ENCODE measurements around the gene MRPL50.

MRPL50 gene

DNA sequence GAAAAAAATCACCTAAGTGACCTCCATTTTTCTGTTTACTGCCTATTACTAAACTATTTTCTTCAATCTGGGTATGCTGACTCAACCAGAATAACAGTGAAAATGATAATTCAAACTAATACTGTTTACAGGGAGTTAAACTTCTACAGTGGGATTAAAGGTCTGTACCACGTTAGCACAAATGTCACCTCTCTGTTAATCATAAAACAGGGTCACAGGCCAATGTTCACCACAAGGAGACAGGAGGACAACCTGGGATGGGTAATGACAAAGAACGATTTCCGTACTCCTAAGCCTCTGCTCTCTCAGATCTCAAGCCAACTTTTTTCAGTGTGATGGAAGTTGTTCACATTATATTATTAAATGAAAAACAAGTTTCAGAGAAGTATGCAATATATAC, 34.8 kb upstream of the MRPL50 start:
- no peak for DNase-seq (ENCODE audit: extremely low spot score)
- POLR2A ChIA-PET: no interaction called here
- TF ChIP-seq ZNF384 (IDR thresholded peaks at IDR 0.05): no peak
- no peak for TF ChIP-seq ELF4 (IDR thresholded peaks at IDR 0.05)
- TF ChIP-seq L3MBTL2 (conservative IDR thresholded peaks at IDR 0.05): no peak
- no peak for TF ChIP-seq HDGF (IDR thresholded peaks at IDR 0.05; ENCODE audit: borderline replicate concordance)
- CTCF ChIA-PET: no interaction called here

DNA sequence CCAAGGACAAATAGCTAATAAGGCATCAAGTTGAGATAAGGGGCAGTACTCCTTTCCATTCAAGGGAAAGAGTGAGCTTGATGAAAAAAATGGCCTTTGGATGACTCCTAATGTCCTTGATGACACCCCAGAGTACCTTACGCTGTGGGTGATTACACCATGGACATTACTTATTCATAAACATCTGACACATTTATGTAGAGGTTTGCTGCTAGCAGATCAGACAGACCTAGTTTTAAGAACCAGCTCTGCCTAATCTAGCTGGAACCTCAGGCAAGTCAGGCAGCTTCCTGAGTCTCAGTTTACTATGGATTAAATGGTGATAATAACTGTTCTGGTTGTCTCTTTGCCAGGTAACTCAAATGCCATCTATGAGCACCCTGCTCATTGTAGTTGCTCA, 34.3 kb upstream of the MRPL50 start:
- ChIA-PET CTCF (no interaction called here), POLR2A (interaction anchor here (0.7 kb wide), 1 partner anchor 34 kb away, joined by 3 read pairs; the partner anchor contains the start of genes MRPL50 and ZNF189)
- TF ChIP-seq SUZ12 (IDR thresholded peaks at IDR 0.05): no peak
- no peak for TF ChIP-seq NFRKB (IDR thresholded peaks at IDR 0.05)
- no peak for TF ChIP-seq TARDBP (IDR thresholded peaks at IDR 0.05)
- no peak for TF ChIP-seq ARNT (IDR thresholded peaks at IDR 0.05)
- TF ChIP-seq ZNF384 (IDR thresholded peaks at IDR 0.05): no peak
- TF ChIP-seq ELF4 (IDR thresholded peaks at IDR 0.05): no peak
- no peak for TF ChIP-seq L3MBTL2 (conservative IDR thresholded peaks at IDR 0.05)
- TF ChIP-seq SP1 (IDR thresholded peaks at IDR 0.05): no peak
- no peak for TF ChIP-seq FOXM1 (IDR thresholded peaks at IDR 0.05; ENCODE audit: borderline replicate concordance)
- TF ChIP-seq LEF1 (IDR thresholded peaks at IDR 0.05; ENCODE audit: borderline replicate concordance): no peak
- TF ChIP-seq, protein P1, sequence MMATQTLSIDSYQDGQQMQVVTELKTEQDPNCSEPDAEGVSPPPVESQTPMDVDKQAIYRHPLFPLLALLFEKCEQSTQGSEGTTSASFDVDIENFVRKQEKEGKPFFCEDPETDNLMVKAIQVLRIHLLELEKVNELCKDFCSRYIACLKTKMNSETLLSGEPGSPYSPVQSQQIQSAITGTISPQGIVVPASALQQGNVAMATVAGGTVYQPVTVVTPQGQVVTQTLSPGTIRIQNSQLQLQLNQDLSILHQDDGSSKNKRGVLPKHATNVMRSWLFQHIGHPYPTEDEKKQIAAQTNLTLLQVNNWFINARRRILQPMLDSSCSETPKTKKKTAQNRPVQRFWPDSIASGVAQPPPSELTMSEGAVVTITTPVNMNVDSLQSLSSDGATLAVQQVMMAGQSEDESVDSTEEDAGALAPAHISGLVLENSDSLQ (IDR thresholded peaks at IDR 0.05): no peak
- TF ChIP-seq CTBP1 (IDR thresholded peaks at IDR 0.05; ENCODE audit: borderline replicate concordance): no peak
- DNase-seq (ENCODE audit: extremely low spot score): no peak

DNA sequence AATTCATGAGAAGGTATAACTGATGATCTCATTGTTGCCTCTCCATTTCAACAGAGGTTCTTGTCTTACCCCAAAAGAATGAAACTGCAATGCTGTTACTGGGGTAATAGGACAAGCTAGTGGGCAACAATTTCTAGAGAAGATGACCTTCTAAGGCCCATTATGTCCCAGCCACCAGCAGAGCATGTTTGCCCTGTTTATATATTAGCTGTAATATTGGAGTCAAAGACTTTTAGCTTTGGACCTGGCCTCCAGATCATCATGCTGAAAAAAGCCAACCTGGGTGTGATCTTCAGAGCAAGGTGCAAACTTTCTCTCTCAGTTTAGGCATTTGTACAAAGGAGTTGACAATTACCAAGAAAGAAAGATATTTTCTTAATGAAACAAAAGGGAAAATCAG, 33.8 kb upstream of the MRPL50 start:
- no peak for DNase-seq (ENCODE audit: extremely low spot score)
- ChIA-PET POLR2A (interaction anchor here (0.7 kb wide), 1 partner anchor 34 kb away, joined by 3 read pairs; the partner anchor contains the start of genes MRPL50 and ZNF189), CTCF (no interaction called here)
- TF ChIP-seq L3MBTL2 (conservative IDR thresholded peaks at IDR 0.05) (no peak), SUZ12 (IDR thresholded peaks at IDR 0.05) (no peak), SP1 (IDR thresholded peaks at IDR 0.05) (no peak), ARNT (IDR thresholded peaks at IDR 0.05) (no peak)

DNA sequence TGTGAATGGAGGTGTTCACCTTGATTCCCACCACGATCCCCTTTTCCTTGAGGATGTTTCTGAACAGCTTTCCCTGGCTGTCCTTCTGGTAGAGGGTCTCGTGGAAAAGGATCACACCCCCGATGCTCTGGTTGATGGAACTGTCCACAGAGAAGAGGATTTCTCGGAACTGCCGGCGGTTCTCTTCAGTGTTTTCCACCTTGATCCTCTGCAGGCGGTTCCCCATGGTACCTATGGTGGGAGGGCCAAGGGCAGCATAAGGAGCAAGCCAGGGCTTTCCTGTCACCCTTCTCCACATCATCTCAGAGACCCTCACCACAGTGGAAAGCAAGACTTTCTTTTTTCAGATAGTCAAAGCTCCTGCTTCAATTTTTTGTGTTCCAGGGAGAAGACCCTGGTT, 31.3 kb upstream of the MRPL50 start:
- ChIA-PET POLR2A (no interaction called here), CTCF (no interaction called here)
- no peak for TF ChIP-seq ZNF384 (IDR thresholded peaks at IDR 0.05)
- TF ChIP-seq CTBP1 (IDR thresholded peaks at IDR 0.05; ENCODE audit: borderline replicate concordance): no peak
- TF ChIP-seq ELF4 (IDR thresholded peaks at IDR 0.05): no peak
- TF ChIP-seq, protein P1 (IDR thresholded peaks at IDR 0.05): no peak
- no peak for TF ChIP-seq SP1 (IDR thresholded peaks at IDR 0.05)
- TF ChIP-seq FOXM1 (IDR thresholded peaks at IDR 0.05; ENCODE audit: borderline replicate concordance): no peak
- no peak for TF ChIP-seq FOXK2 (IDR thresholded peaks at IDR 0.05)
- no peak for TF ChIP-seq ARNT (IDR thresholded peaks at IDR 0.05)
- no peak for TF ChIP-seq L3MBTL2 (conservative IDR thresholded peaks at IDR 0.05)
- no peak for TF ChIP-seq SUZ12 (IDR thresholded peaks at IDR 0.05)
- TF ChIP-seq NFRKB (IDR thresholded peaks at IDR 0.05): no peak
- no peak for TF ChIP-seq BHLHE40 (IDR thresholded peaks at IDR 0.05; ENCODE audit: borderline replicate concordance)
- no peak for TF ChIP-seq TARDBP (IDR thresholded peaks at IDR 0.05)
- DNase-seq (ENCODE audit: extremely low spot score): no peak

DNA sequence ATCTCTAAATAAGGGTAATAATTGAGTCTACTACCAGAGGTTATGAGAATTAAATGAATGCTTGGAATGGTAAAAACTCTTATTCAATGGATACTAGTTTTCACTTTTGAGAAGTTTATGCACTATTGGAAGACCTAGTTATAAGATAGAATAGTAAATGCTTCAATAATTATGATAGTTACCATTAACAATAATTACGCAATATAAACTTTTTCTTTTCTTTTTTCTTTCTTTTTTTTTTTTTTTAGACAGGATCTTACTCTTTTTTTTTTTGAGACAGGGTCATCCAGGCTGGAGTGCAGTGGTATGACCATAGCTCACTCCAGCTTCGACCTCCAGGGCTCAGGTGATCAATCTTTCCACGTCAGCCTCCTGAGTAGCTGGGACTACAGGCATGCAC, 30.5 kb upstream of the MRPL50 start:
- ChIA-PET POLR2A (no interaction called here), CTCF (no interaction called here)
- TF ChIP-seq BHLHE40 (IDR thresholded peaks at IDR 0.05; ENCODE audit: borderline replicate concordance) (no peak), ZNF384 (IDR thresholded peaks at IDR 0.05) (no peak)
- TF ChIP-seq, protein P1 (IDR thresholded peaks at IDR 0.05): no peak
- no peak for DNase-seq (ENCODE audit: extremely low spot score)

DNA sequence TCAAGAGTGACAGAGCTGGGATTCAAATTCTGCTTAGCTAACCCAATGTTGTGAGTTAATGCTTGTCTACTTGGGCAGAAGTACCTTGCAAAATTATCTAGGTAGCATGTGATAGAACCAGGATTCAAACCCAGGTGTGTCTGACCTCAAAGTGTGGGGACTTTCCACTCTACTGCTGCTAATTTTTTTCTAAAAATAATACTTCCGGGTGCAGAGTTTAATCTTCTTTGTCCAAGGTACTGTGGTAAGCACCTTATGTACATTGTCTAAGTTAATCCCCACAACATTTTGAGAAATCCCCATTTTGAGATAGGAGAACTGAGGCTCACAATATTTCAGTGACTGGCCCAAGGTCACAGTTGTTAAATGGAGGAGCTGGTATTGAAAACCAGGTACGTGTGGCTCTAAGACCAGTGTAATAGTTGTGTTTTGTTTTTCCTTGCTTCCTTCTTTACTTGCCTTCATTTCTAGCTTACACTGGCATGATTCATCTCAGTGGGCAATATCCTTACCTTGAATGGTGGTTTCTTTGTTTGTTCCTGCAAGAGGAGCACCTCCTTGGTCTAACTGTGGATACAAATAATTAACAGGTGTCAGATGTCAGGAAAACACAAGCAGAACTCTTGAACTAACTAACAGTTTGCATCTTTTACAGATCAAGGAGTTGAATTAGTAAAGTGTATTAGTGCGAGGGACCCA, 29.7 kb upstream of the MRPL50 start:
- CTCF ChIA-PET: no interaction called here
- no peak for DNase-seq (ENCODE audit: extremely low spot score)
- POLR2A ChIA-PET: no interaction called here
- TF ChIP-seq ZNF384 (IDR thresholded peaks at IDR 0.05): no peak
- no peak for TF ChIP-seq ELF4 (IDR thresholded peaks at IDR 0.05)
- TF ChIP-seq ARNT (IDR thresholded peaks at IDR 0.05): no peak
- TF ChIP-seq BHLHE40 (IDR thresholded peaks at IDR 0.05; ENCODE audit: borderline replicate concordance): no peak
- no peak for TF ChIP-seq FOXA1 (IDR thresholded peaks at IDR 0.05)
- TF ChIP-seq FOXK2 (IDR thresholded peaks at IDR 0.05): no peak
- TF ChIP-seq SUZ12 (IDR thresholded peaks at IDR 0.05): no peak
- TF ChIP-seq CTBP1 (IDR thresholded peaks at IDR 0.05; ENCODE audit: borderline replicate concordance): no peak
- TF ChIP-seq TARDBP (IDR thresholded peaks at IDR 0.05): no peak
- no peak for TF ChIP-seq NFRKB (IDR thresholded peaks at IDR 0.05)
- TF ChIP-seq SP1 (IDR thresholded peaks at IDR 0.05): no peak
- no peak for TF ChIP-seq FOXM1 (IDR thresholded peaks at IDR 0.05; ENCODE audit: borderline replicate concordance)
- TF ChIP-seq, protein P1 (IDR thresholded peaks at IDR 0.05): no peak
- TF ChIP-seq LEF1 (IDR thresholded peaks at IDR 0.05; ENCODE audit: borderline replicate concordance): no peak
- no peak for TF ChIP-seq HDGF (IDR thresholded peaks at IDR 0.05; ENCODE audit: borderline replicate concordance)
- TF ChIP-seq L3MBTL2 (conservative IDR thresholded peaks at IDR 0.05): no peak

All from HEK293T (cell line).